ENCODE data around the gene ARHGEF35. TPM values are rescaled to one million over a fixed set of nuclear protein-coding genes. Genes with fewer than 3 reads are reported as not detected.
"Not testable (repeated sequence)": the region's sequence is repeated elsewhere in the genome, so short reads cannot be mapped to it uniquely, and the experiment has no call there.

Gene ARHGEF35
- polyA plus RNA-seq, 12 donors, result 0.82 to 12.9 (median 1.5) TPM; not detected in 1

- not testable (repeated sequence) for DNase-seq
Observed at GRCh38 chr7:144183166-144183565, 12.5 kb downstream of the ARHGEF35 start, which contains the start of gene CTAGE4. Gene CTAGE4 (plus strand): TSS chr7:144183466. CDS start chr7:144183504, 38 bp downstream.

GRCh38 chr7:144179165-144179479 is 16.5 kb downstream of the ARHGEF35 start:
- not testable (repeated sequence) for DNase-seq

GRCh38 chr7:144178380-144179164 is 17.1 kb downstream of the ARHGEF35 start:
- not testable (repeated sequence) for DNase-seq

DNA sequence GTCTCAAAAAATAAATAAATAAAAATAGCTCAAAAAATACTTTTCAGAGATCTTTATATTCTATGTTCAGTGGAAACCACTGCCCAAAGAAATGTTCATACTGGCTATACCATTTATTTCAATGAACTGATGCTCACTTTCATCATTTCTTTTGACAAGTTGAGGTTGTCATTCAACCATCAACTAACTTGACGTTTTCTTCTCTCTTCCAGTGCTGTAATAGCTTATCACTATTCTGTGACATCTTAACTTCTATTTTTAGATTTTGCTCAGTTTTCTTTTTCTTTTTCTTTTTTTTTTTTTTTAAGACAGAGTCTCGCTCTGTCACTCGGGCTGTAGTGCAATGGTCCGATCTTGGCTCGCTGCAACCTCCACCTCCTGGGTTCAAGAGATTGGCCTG is 21.0 kb downstream of the ARHGEF35 start:
- DNase-seq, result no peak

DNA sequence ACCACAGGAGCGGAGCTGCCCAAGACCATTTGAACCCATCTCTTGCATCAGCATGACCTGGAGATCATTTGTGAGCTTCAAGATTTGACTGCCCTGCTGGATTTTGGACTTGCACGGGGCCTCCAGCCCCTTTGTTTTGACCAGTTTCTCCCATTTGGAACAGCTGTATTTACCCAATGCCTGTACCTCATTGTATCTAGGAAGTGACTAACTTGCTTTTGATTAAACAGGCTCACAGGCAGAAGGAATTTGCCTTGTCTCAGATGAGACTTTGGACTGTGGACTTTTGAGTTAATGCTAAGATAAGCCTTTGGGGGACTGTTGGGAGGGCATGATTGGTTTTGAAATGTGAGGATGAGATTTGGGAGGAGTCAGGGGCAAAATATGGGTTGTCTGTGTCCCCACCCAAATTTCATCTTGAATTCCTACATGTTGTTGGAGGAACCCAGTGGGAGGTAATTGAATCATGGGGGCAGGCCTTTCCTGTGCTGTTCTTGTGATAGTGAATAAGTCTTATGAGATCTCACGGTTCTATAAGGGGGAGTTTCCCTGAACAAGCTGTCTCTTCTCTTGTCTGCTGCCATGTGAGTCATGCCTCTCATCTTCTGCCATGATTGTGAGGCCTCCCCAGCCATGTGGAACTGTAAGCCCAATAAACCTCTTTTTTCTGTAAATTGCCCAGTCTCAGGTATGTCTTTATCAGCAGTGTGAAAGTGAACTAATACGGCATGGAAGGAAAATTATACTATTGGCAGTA is 23.9 kb downstream of the ARHGEF35 start:
- DNase-seq, result not testable (repeated sequence)

DNA sequence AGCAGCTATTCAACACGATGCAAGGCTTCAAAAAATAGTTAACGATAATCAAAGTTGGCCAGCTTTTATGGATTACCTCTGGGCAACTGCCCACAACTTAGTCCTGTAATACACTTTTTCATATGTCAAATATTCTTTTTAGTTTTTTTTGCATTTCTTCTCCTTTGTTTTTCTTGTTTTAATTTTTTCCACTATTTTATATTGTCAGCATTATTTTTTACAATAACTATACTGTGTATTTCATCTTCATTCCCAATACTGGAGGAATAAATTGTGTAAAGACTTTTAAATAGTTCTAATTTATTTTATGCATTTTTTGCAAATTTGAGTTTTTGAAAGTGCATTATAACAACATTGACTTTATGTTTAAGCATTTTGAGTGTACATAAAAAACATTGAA is 30.8 kb downstream of the ARHGEF35 start:
- no peak for DNase-seq

DNA sequence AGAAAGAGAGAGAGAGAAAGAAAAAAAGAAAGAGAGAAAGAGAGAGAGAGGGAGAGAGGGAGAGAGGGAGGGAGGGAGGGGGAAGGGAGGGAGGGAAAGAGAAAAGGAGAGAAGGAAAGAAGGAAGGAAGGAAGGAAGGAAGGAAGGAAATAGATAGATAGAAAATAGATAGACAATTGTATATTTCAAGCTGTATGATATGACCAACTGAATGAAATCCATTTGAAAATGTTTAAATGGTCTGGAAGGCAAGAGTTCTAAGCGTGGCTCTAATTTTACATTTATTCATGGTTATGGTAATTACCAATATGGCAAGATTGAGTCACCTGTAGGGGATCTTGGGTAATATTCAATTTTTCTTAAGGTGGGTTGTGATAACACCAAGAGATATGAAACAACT is 36.8 kb downstream of the ARHGEF35 start:
- DNase-seq, result no peak

DNA sequence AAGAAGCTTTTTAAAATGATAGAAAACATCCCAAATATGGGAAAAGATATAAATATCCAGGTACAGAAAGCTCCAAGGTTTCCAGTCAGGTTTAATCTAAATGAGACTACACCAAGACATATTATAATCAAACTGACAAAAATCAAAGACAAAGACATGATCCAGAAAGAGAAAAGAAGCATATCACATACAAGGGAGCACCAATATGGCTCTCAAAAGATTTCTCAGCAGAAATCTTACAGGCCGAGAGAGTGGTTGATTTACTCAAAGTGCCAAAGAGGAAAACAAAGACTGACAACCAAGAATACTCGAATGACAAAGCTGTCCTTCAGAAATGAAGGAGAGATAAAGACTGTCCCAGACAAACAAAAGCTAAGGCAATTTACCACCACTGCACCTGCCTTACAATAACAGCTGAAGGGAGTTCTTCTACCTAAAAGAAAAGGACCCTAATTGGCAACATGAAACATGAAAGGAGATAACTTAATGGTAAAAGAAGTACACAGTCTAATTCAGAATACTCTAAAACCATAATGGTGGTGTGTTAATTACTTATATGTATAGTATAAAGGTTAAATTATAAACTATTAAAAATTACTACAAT is 47.3 kb downstream of the ARHGEF35 start:
- no peak for DNase-seq

DNA sequence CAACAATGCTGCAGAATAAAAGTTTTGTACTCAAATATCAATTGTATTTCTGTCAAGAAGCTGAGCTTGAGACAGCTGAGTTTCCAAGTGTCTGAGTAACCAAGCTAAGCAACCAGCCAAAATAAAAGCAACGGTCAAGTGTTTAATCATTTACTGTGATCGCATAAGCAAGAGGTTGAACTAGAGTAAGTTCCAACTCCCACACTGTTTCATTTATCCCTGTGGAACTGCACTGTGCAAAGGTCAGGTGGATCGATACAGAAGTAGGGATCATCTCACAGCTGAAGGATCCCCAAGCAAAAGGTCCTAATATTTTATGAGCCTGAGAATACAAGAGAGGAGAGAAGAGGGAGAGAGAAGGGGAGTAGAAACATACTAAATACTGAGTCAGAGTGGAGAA is 51.2 kb downstream of the ARHGEF35 start:
- DNase-seq, result no peak

DNA sequence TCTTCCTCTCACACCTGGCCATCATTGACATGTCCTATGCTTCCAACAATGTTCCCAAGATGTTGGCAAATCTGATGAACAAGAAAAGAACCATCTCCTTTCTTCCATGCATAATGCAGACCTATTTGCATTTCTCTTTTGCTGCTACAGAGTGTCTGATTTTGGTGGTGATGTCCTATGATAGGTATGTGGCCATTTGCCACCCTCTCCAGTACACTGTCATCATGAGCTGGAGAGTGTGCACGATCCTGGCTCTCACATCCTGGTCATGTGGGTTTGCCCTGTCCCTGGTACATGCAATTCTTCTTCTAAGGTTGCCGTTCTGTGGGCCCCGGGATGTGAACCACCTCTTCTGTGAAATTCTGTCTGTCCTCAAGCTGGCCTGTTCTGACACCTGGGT is 53.4 kb downstream of the ARHGEF35 start:
- no peak for DNase-seq

DNA sequence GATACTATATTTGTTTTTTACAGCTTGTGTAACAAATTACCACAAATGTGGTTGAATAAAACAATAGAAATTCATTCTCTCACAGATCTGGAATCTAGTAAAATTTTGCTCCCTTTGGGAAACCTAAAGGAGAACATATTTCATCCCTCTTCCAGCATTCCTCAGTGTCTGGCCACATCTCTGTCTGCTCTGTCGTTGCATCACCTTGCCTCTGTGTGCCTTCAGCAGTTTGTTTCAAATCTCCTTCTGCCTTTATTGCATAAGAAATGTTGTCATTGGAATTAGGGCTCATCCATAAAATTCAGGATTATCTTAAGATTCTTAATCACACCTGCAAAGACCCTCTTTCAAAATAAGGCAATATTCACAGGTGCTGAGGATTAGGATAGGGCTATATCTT is 58.1 kb downstream of the ARHGEF35 start:
- DNase-seq, result no peak

Other genes with a start within 250 kb of the ARHGEF35 start
- gene OR2F1, start 241.0 kb downstream of the ARHGEF35 start, polyA plus RNA-seq (ENCODE audit: insufficient read length in 12 of 12), result under 1 TPM in 4 of 12 donors, not detected in 8; 0.04 to 0.32 (median 0.05) TPM
- not detected for gene OR6B1, start 195.5 kb downstream of the ARHGEF35 start, polyA plus RNA-seq (ENCODE audit: insufficient read length in 12 of 12)
- under 1 TPM in 2 of 12 donors, not detected in 10; 0.25 to 0.38 TPM for gene OR2A5, start 146.9 kb downstream of the ARHGEF35 start, polyA plus RNA-seq (ENCODE audit: insufficient read length in 12 of 12)
- gene OR2A25, start 126.0 kb downstream of the ARHGEF35 start, polyA plus RNA-seq (ENCODE audit: insufficient read length in 12 of 12), result not detected
- under 1 TPM in 1 of 12 donors, not detected in 11; 0.04 TPM for gene OR2A12, start 109.6 kb downstream of the ARHGEF35 start, polyA plus RNA-seq (ENCODE audit: insufficient read length in 12 of 12)
- not detected for gene OR2A2, start 86.2 kb downstream of the ARHGEF35 start, polyA plus RNA-seq (ENCODE audit: insufficient read length in 12 of 12)
- gene OR2A14, start 72.7 kb downstream of the ARHGEF35 start, polyA plus RNA-seq (ENCODE audit: insufficient read length in 12 of 12), result not detected
- gene CTAGE4, start 12.4 kb downstream of the ARHGEF35 start, polyA plus RNA-seq (ENCODE audit: insufficient read length in 12 of 12), result 1 to 10 TPM in 5 of 12 donors, under 1 TPM in 4, not detected in 3; 0.45 to 5.2 (median 1.1) TPM
- gene OR2A42, start 43.8 kb upstream of the ARHGEF35 start, polyA plus RNA-seq (ENCODE audit: insufficient read length in 12 of 12), result 1 to 10 TPM in 2 of 12 donors, under 1 TPM in 8, not detected in 2; 0.07 to 1.3 (median 0.41) TPM
- gene OR2A7, start 69.0 kb upstream of the ARHGEF35 start, polyA plus RNA-seq (ENCODE audit: insufficient read length in 12 of 12), result 1 to 10 TPM in 6 of 12 donors, under 1 TPM in 4, not detected in 2; 0.62 to 7.5 (median 1.5) TPM
- 1 to 10 TPM in 2 of 12 donors, under 1 TPM in 4, not detected in 6; 0.25 to 2.1 (median 0.36) TPM for gene CTAGE8, start 73.5 kb upstream of the ARHGEF35 start, polyA plus RNA-seq (ENCODE audit: insufficient read length in 12 of 12)
- gene OR2A1, start 116.6 kb upstream of the ARHGEF35 start, polyA plus RNA-seq (ENCODE audit: insufficient read length in 12 of 12), result 1 to 10 TPM in 1 of 12 donors, under 1 TPM in 6, not detected in 5; 0.08 to 1.4 (median 0.35) TPM
- gene ARHGEF5, start 159.6 kb upstream of the ARHGEF35 start, polyA plus RNA-seq (ENCODE audit: insufficient read length in 12 of 12), result 10 to 100 TPM in 1 of 12 donors, 1 to 10 TPM in 9, not detected in 2; 1.2 to 15.3 (median 2.3) TPM
- not detected for gene NOBOX, start 207.9 kb upstream of the ARHGEF35 start, polyA plus RNA-seq (ENCODE audit: insufficient read length in 12 of 12)